ENCODE measurements around the gene PTMS. TPM values are rescaled to one million over a fixed set of nuclear protein-coding genes. Genes with fewer than 3 reads are reported as not detected.

PTMS gene
- total and polyA plus RNA-seq, 9 of the 15 experiments (the other 6 are each of a cell fraction or from before 2014, with no cell fraction given), result 5.1 to 287 (median 78.5) TPM

- ATAC-seq (no peak), DNase-seq (ENCODE audit: extremely low read depth in 1 of 4, low spot score in 3 of 4) (no peak), FAIRE-seq (no peak)
- Histone ChIP-seq H3K27ac (ENCODE audit: extremely low read depth, low read depth, low read length) (no peak overlapping the region), H3K79me2 (ENCODE audit: control insufficient read depth, insufficient read depth, low read length) (peaks cover 27% of the 10 kb centered on the region), H3K4me1 (replicated peaks in 1 of 2; ENCODE audit: control insufficient read depth in 2 of 2, insufficient read depth in 2 of 2, low read length in 2 of 2) (peaks cover 12 to 43% of the 10 kb centered on the region in 2 experiments; a peak in 4 of 5 replicates), H4K20me1 (replicated peaks; ENCODE audit: control insufficient read depth, insufficient read depth, low read length) (no peaks in the 10 kb centered on the region), H3K9me1 (ENCODE audit: control insufficient read depth, insufficient read depth, low read length) (no peaks in the 10 kb centered on the region), H2AFZ (ENCODE audit: low read depth, low read length) (no peak overlapping the region), H3K9me3 (replicated peaks; ENCODE audit: control insufficient read depth, insufficient read depth, low read depth, low read length) (no peaks in the 10 kb centered on the region), H3K36me3 (ENCODE audit: control insufficient read depth, insufficient read depth, low read length) (peaks cover 32% of the 10 kb centered on the region; the same call in 2 of the 3 replicates), H3K4me3 (no peak overlapping the region), H3K9ac (ENCODE audit: insufficient read depth in 1 of 2, low read depth in 2 of 2, low read length in 2 of 2) (no peak overlapping the region), H3K4me2 (ENCODE audit: insufficient read depth, low read length) (no peak overlapping the region), H3K27me3 (ENCODE audit: control insufficient read depth in 2 of 2, insufficient read depth in 2 of 2, low read length in 2 of 2) (no peaks in the 10 kb centered on the region; a peak in 1 of 5 replicates)
- intact Hi-C loops (cut with micrococcal nuclease), result no loop called here
- POLR2A ChIA-PET, result interaction anchor here (0.6 kb wide), 1 partner anchor 78 kb away, joined by 3 read pairs; no protein-coding TSS in a partner anchor
- 80% methylated on average over 7 of the region's 12 CpGs for WGBS (ENCODE audit: insufficient coverage, low coverage, missing lambda C conversion rate)
- TSS peak; percentile 90 for BruUV-seq (replicated peaks)
- TF ChIP-seq ZNF586 (CRISPR knock-in tag; conservative IDR thresholded peaks at IDR 0.05), result no peak
- no peak for TF ChIP-seq YY1 (IDR thresholded peaks at IDR 0.05; ENCODE audit: borderline replicate concordance in 1 of 3, control insufficient read depth in 1 of 3, extremely low read depth in 1 of 3, insufficient read depth in 3 of 3, insufficient read length in 1 of 3, insufficient replicate concordance in 2 of 3, low read depth in 1 of 3, low read length in 2 of 3)
- TF ChIP-seq DDX20 (tag; IDR thresholded peaks at IDR 0.05; ENCODE audit: low read depth), result no peak
- no peak for TF ChIP-seq ETS2 (tag; IDR thresholded peaks at IDR 0.05; ENCODE audit: borderline replicate concordance, poor library complexity, severe bottlenecking)
- TF ChIP-seq ZNF239 (CRISPR knock-in tag; IDR thresholded peaks at IDR 0.05), result no peak
- no peak for TF ChIP-seq ZEB2 (IDR thresholded peaks at IDR 0.05)
- TF ChIP-seq POLR2G (IDR thresholded peaks at IDR 0.05; ENCODE audit: low read depth, low read length), result peak; percentile 47; the same call in 1 of the 2 replicates
- in situ Hi-C loops (cut with MboI), result no loop called here
- CTCF ChIA-PET (ENCODE audit: low intra/inter-chr PET ratio), result no interaction called here
These were observed 3.9 kb downstream of the PTMS start for GRCh38 chr12:6770094-6770493.

Data from K562 (cell line).